Stimulated activated CD4-positive, alpha-beta T cell treated with anti-CD3 and anti-CD28 coated beads, Interleukin-1b, Interleukin-23, amount 100 ng/mL, for 4 hours (primary cell): Measurements from ENCODE around the gene C3orf20.
"Not testable (repeated sequence)": the region's sequence is repeated elsewhere in the genome, so short reads cannot be mapped to it uniquely, and the experiment has no call there.

Experiments
- DNase-seq, 2 donors: peaks; one replicate each; pipeline ENCODE4 v3.0.0-alpha.2; 2020; ENCODE audit warnings: low read depth in 2 of 2

C3orf20 gene

GRCh38 chr3:14798231-14798630 lies 123.3 kb downstream of the C3orf20 start:
- DNase-seq: no peak

GRCh38 chr3:14799146-14799545 lies 124.2 kb downstream of the C3orf20 start:
- no peak for DNase-seq

- DNase-seq: no peak
These were observed 126.1 kb downstream of the C3orf20 start for GRCh38 chr3:14801031-14801430.

- no peak for DNase-seq
These were observed 126.9 kb downstream of the C3orf20 start for GRCh38 chr3:14801668-14802380.

- DNase-seq: no peak
These were observed 127.4 kb downstream of the C3orf20 start for GRCh38 chr3:14802381-14802731.

GRCh38 chr3:14803101-14803980 lies 128.4 kb downstream of the C3orf20 start:
- no peak for DNase-seq

- no peak for DNase-seq
These were observed 129.3 kb downstream of the C3orf20 start for GRCh38 chr3:14803981-14804834.

- DNase-seq: no peak
These were observed 130.2 kb downstream of the C3orf20 start for GRCh38 chr3:14804835-14805780.

GRCh38 chr3:14805961-14806537 lies 131.1 kb downstream of the C3orf20 start:
- DNase-seq: no peak

- no peak for DNase-seq
These were observed 131.8 kb downstream of the C3orf20 start for GRCh38 chr3:14806641-14807263.

- DNase-seq: no peak
These were observed 133.1 kb downstream of the C3orf20 start for GRCh38 chr3:14808025-14808424.

- DNase-seq: no peak
These were observed 133.7 kb downstream of the C3orf20 start for GRCh38 chr3:14808502-14809266.

GRCh38 chr3:14809611-14810010 lies 134.7 kb downstream of the C3orf20 start:
- not testable (repeated sequence) for DNase-seq

- DNase-seq: no peak
These were observed 135.3 kb downstream of the C3orf20 start for GRCh38 chr3:14810070-14810791.

GRCh38 chr3:14810801-14811661 lies 136.1 kb downstream of the C3orf20 start:
- no peak for DNase-seq

GRCh38 chr3:14811684-14812083 lies 136.7 kb downstream of the C3orf20 start:
- DNase-seq: no peak

GRCh38 chr3:14812196-14812790 lies 137.4 kb downstream of the C3orf20 start:
- no peak for DNase-seq
